Adipose tissue (tissue), 3 donors: ENCODE data around the gene MRPL53. TPM values are rescaled to one million over a fixed set of nuclear protein-coding genes. Genes with fewer than 3 reads are reported as not detected.

Experiments used
- H3K27ac ChIP-seq: one replicate; pipeline ENCODE4 v1.5.1; 2013; ENCODE audit warnings: low read depth, low read length
- WGBS, 3 donors: extraction: QIAGEN DNeasy Blood & Tissue Kit; methylation state at CpG; one replicate each; pipeline ENCODE4 v1.1.7; 2013; 5-methylcytosine and 5-hydroxymethylcytosine counted together
- polyA plus RNA-seq, 3 donors: library from polyadenylated mRNA; stranded (reverse); fragments of 200-250 nt; gene quantifications; one replicate each; pipeline ENCODE4 v1.2.3, GENCODE V29; 2013
- donor health status: healthy with polysubstance abuse.
- donor health status: Bipolar disorder and iron deficiency.
- donor health status: healthy.

Gene MRPL53
- polyA plus RNA-seq = 100 to 1,000 TPM in 1 of 3 donors, 10 to 100 TPM in 2; 43.1 to 112 (median 84.6) TPM

DNA sequence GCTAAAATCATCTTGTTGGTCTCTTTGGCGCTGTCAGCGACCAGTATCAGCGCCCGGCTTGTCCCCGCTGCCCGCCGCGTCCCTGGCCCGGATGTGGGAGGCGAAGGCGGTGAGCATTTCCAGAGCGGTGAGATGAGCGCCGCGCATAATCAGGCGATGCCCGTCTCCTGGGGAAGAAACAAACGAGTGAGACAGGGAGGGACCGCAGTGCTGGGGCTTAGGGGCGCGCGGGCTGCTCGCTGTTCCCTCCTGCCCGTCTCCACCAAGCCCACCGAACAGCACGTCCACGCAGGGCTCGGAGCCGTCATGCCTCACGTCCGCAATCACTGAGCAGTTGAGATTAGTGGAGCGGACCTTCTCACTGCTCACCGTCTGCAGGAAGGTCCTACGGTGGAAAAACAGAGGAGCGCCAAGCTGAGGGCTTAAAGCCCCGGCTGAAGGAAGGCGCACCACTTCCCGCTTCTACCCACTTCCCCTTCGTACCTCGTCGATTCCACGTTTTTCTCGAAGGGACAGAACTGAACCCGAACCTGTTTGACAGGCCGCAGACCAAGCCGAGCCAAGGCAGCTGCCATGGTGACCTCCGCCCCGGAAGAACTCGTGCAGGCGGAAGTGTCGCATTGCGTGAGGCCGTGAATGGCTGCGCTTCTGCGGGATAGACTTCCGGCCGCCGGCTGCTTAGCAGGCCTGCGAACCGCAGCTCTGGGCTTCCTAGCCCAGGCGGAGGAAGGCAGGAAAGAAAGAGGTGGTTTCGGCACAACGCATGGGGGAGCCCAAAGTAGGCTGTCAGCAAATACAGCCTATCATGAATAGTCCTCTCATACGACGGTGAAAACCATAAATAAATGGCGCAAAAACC lies at the start of gene MRPL53:
MRPL53 (minus strand) TSS at position 595 of the 859 bp plus-strand sequence; CDS start at position 575, 20 bp downstream.
- WGBS, 3 donors = 0 to 1% (median 1%) methylated on average over 66 of the region's 66 CpGs
- peak within 1 kb of the TSS; percentile 31 for H3K27ac ChIP-seq

DNA sequence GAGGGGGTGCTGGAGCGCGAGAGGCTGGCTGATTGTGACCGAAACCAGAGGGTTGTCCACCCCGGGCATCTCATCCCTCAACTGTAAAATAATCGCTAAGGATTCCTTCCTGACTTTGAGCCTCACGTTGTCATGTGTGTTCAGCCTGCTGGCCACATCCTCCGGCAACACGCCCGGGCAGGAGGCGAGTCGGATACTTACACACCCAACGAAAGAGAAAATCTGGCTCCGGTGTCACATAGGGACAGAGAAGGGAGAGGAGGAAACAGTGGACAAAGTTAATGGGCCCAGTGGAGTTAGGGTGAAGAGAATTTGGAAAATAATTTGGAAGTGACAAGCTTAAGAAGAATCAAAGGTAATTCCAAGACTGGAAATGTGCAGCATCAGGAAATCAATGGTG lies 44.2 kb upstream of the MRPL53 start:
- WGBS, 3 donors = 62 to 64% (median 63%) methylated on average over 13 of the region's 13 CpGs
- no peak overlapping the region for H3K27ac ChIP-seq

DNA sequence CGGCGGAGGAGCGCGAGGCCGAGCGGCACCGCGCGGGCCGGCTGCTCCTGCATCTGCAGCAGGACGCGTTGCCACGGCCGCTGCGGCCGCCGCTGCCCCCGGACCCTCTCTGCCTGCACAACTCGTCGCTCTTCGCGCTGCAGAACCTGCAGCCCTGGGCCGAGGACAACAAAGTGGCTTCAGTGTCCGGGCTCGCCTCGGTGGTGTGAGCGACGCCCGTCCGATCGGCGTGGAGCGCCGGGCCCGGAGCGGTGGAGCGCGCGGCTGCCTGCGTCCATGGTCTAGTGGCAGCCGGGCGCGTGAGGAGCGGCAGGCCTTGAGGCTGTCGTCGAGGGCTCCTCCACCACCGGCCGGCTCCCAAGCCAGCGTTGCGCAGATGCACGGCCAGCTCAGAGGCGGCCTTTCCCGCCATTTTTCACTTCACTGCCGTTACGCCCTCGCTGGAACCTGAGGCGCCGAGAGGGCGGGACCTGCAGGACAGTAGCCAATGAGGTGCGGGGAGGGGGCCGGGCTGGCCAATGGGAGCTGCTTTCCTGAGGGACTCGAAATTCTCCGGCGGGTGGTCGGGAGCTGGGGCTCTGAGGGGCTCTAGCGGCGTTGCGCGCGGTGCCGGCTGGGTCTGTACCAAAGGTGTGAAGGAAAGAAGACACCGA lies 43.6 kb upstream of the MRPL53 start:
- 2 to 4% (median 3%) methylated on average over 71 to 72 of the region's 72 CpGs for WGBS, 3 donors

DNA sequence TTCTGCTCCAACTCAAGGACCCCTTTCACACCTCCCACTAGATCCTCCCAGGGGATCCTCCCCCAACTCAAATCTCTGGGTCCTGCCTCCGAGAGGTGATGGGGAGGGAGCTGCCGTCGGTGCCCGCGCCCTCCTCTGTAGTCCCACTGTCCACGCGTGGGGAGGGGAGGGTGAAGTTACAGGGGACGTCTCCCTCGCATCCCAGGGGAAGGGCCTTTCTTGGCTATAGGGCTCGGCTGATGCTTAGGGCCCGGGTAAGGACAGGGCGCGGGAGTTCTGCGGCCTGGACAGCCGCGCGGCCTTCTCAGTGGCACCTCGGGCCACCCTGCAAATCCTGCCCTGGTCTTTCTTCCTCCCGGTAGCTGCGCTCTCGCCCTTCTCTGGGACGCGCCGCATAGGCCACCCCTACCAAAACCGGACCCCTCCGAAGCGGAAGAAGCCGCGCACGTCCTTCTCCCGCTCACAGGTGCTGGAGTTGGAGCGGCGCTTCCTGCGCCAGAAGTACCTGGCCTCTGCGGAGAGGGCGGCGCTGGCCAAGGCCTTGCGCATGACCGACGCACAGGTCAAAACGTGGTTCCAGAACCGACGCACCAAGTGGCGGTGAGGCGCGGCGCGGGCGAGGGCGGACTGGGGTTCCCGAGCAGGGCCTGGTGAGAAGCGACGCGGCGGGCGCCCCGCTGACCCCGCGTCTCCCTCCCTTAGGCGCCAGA lies 42.9 kb upstream of the MRPL53 start:
- WGBS, 3 donors = 5 to 8% (median 5%) methylated on average over 54 to 60 of the region's 60 CpGs

More for the DNA sequence above, 43.6 kb upstream of the MRPL53 start:
- no peak overlapping the region for H3K27ac ChIP-seq

DNA sequence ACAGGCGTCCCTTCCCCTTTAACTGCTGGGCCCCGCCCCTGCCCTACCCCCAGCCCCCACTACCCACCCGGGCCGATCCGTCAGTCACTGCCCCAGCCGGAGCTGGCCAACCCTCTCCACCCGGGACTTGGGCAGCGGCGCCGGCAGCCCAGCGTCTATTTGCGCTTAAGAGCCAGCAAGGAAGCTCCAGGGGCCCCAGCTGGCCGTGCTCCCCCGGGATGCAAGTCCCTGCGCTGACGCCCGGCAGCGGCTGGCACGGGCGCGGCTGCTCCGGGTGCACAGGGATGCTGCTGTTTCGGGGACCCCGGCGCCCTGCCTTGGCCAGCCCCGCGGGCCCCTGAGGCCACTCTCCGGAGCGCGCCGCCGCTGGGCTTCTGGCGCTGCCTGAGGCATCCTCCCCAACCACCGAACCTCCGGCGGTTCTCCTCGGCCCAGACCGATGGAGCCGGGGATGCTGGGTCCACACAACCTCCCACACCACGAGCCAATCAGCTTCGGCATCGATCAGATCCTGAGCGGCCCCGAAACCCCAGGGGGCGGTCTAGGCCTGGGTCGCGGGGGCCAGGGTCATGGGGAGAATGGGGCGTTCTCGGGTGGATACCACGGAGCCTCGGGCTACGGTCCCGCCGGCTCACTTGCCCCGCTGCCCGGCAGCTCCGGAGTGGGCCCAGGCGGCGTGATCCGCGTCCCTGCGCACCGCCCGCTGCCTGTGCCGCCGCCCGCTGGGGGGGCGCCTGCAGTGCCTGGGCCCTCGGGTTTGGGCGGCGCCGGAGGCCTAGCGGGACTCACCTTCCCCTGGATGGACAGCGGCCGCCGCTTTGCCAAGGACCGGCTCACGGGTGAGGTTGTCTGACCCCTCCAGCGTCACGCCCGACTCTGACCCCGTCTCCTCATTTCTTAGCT lies 42.1 kb upstream of the MRPL53 start, which contains the start of gene TLX2:
TLX2 (plus strand) TSS at position 83 of the 903 bp plus-strand sequence; CDS start at position 440, 357 bp downstream.
- no peak within 1 kb of the TSS for H3K27ac ChIP-seq
- 4% methylated on average over 77 to 82 of the region's 82 CpGs for WGBS, 3 donors

More for the DNA sequence above, 42.9 kb upstream of the MRPL53 start:
- H3K27ac ChIP-seq = no peak overlapping the region

DNA sequence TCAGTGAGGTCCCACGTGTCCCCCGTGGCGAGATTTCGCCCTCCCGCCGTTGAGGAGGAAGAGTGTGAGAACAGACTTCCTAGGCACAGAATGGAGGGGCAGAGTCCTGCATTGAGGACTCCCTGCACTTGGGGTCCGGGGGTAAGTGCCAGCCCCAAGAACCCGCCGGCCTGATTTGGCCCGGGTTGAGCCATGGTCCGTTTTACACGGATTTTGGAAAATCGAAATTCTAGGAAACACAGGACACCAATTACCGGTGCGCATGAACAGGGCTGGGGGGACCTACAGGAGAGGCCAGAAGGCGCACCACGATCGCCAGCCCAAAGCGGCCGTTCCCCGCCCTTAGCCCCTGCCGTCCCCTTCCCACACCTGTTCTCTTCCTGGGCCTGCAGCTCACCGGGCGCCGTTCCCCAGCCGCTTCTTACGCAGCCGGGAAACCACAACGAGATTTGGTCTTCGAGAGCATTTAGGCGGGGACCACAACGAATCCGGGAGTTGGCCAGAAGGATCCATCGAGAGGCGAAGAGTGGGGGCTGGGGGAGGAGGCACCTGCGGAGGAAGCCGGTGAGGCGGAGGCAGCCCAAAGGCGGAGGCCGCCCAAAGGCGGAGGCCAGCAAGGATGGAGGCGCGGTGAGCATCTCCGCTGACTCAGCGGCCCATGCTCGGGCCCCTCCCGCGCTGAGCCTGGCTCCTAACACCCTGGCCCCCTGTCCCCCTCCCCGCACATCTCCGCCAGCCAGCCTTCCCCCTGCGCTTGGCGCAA lies 41.3 kb upstream of the MRPL53 start:
- 6 to 7% (median 6%) methylated on average over 40 to 52 of the region's 52 CpGs for WGBS, 3 donors
- H3K27ac ChIP-seq = no peak overlapping the region

DNA sequence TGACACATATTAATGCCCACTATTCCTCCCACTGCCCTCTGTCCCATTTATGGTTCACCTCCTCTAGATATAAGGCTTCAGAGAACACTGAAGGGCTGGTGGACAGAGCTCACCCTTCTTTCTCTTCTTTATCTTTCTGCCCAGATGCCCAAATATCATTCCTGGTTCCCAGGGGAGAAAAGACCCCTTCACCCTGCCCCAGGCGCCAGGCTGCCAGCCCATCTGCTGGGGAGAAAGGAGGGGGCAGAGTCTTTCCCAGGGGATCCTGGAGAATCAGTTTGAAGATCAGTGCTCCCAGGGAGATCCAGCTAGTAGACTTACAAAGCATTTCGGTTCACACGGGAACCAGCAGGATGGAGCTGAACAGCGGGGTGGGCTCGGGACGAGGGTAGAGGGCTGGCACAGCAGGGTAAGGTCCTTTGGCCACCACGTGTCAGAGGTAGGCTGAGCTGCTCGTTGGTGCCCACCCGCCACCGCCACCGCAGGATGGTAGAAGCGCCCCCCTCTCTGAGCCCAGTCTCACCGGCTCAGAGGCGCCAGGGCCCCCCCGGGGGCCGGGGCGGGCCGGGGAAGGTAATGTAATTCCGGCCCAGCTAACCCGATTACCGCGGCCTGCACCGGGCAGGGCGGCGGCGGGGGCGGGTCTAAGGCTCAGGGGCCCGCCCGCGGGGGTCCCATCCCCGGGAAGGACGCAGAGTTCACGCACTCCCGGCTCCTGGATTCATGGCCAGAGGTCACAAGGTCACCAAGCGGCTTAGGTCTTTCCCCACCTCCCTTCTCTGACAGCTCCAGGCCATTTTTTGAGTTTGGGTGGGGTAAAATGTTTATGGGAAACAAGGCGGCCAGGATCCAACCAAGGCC lies 40.5 kb upstream of the MRPL53 start:
- WGBS, 3 donors = 8 to 10% (median 10%) methylated on average over 36 of the region's 36 CpGs

DNA sequence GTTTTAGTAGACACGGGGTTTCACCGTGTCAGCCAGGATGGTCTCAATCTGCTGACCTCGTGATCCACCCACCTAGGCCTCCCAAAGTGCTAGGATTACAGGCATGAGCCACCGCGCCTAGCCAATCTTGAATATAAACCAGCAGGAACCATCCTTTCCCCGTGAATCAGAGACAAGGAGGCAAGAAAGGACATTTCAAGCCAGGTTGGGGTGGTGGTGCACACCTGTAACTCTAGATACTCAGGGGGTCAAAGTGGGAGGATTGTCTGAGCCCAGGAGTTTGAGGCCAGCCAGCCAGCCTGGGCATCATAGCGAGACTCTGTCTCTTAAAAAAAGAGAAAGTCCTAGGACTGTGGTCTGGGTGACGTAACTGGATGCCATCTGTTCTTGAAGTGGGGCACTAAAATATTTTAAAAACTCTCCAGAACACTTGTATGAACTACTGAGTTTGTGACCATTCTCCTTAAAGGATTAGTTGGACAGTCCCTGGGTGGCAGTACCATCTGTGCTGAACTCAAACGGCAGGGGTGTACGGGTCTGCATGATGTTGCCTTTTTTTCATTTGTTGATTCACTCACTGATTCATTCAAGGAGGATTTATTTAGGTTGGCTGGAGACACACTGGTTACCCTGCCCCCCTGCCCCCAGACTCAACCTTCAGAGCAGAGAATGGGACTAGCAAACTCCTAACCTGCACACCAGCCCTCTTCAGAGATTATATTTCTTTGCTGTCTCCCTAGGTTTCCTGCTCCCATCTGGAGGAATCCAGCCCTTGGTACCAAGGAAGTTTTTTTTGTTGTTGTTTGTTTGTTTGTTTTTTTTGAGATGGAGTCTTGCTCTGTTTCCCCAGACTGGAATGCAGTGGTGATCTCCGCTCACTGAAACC lies 38.9 kb upstream of the MRPL53 start:
- 33 to 44% (median 37%) methylated on average over 11 of the region's 11 CpGs for WGBS, 3 donors
- H3K27ac ChIP-seq = no peak overlapping the region

More for the DNA sequence above, 40.5 kb upstream of the MRPL53 start:
- no peak overlapping the region for H3K27ac ChIP-seq

DNA sequence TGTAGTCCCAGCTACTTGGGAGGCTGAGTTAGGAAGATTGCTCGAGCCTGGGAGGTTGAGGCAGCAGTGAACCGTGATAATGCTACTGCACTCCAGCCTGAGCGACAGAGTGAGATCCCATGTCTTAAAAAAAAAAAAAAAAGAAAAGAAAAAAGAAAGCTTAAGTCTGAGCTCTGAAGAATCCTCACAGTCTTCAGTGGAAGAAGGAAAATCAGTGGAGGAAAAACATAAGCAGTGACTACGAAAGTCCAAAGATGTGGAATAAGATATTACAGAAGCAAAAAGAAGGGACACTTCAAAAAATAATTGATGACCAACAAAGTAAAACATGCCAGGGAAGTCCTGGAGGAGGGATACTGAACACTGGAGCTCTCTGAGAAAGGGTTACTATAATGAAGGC lies 37.8 kb upstream of the MRPL53 start:
- 80 to 88% (median 80%) methylated on average over 4 of the region's 4 CpGs for WGBS, 3 donors
- no peak overlapping the region for H3K27ac ChIP-seq

DNA sequence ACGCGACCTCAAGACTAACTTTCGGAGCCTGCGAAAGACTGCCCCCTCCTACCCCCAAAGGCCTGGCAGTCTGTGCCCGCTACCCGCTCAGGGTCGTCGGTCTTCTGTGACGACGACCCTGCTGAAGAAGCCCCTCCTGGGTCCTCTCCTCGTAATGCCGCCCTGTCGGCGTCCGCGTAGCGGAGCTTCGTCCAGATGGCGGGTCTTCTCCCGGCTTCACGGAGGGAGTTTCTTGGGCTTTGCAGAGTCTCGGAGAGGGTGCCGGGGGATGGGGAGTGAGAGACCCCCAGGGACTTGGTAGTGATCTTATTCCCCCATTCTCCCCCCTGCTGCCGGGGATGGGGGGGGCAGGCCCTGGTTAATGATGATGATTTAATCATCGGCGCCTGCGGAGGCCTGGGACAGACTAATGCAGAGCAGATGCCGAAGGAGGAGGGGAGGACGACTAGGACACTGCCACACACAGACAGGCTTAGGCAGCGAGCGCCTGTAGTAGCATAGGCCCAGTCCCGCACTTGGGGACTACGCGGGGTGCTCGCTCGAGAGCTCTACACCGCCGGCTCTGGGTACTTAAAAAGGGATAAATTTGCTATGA lies 35.5 kb upstream of the MRPL53 start:
- H3K27ac ChIP-seq = peak overlapping the region; percentile 58
- WGBS, 3 donors = 9 to 17% (median 14%) methylated on average over 38 of the region's 38 CpGs

DNA sequence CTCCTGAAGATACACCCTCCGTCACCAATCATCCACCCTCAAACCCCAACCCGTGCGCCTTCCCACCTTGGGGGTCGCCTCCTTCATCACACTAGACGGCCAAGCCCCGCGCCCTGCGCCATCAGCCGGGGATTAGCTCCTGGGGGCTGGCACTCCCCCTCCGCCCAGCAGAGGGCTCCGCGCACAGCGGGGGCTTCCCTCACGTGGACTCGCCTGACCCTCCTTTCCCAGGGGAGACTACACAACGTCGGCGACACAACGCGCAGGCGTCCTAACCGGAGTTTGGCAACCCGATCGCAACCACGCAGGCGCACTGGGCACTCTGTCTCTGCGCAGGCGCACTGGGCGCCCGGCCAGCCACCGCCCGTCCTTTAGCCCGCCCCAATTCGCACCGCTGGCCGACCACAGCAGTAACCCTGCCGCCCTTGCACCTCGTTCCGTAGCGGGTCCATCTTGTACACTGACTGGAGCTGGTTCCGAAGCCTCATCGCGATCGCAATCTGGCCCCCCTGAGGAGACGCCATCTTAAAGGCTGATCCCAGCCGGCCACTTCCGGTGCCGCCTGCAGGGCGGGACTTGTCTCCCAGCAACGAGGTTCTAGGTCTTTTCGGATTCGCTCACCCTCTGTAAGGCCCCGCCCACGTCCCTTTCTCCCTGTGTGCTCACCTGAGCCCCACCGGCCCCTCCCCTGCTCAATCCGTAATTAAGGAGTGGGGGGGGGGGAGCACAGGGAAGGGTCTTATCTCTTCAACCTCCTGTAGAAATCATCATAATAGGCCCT lies 34.9 kb upstream of the MRPL53 start, which contains the start of gene PCGF1:
PCGF1 (minus strand) TSS at position 551 of the 781 bp plus-strand sequence; CDS start at position 524, 27 bp downstream.
- 0 to 1% (median 1%) methylated on average over 55 to 56 of the region's 56 CpGs for WGBS, 3 donors
- peak within 1 kb of the TSS; percentile 89 for H3K27ac ChIP-seq

DNA sequence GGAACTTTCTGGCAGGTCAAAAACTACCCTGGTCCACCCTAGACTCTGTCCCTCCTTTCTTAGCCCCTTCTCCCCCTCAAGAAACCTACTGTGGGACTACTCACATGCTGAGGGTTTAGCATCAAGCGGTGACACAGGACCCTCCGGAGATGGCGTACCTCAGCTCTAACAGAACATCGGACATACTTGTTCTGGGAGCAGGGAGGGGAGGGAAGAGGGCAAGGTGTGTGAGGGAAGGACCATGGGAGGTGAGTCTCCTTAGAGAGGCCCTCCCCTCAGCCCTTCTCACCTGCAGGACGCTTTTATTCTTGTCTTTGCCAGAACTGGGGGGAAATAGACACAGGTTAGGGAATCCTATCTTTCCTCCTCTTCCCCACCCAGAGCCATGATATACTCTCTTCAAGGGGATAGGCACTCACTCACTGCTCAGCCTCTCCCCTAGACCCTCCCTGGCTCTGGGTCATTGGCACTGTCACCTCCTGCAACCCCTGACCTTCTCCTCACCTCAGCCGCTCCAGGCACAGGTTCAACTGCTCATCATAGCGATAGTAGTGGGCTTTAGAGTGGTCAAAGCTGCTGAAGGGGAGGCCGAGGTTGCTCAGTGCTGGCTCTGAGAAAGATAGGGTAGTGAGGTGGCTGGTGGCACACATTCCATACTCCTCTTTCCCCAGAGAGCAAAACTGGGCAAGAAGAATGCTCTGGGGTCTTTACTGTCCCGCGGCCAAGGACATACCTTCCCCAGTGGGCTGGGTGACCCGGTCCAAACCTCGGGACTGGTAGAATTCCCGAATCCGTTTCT lies 33.2 kb upstream of the MRPL53 start:
- 94 to 98% (median 96%) methylated on average over 14 of the region's 14 CpGs for WGBS, 3 donors
- no peak overlapping the region for H3K27ac ChIP-seq

DNA sequence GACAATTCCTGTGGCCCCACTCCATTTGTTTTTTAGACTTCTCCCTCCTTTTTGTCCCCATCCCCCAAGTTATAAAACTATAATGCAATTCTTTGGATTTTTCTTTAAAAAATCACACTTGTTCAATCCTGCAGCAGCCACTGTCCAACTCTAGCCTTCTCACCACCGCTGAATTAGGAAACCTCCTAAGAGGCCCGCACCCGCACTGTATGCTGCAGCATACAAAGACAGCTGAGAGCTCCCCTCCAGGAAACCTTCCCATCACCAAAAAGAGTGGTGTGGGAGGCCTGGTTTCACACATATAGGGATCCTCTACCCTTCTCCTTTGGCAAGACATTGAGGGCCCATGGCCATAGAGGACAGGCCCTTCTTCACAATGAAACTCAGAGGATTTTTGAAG lies 32.1 kb upstream of the MRPL53 start:
- WGBS, 3 donors = 90 to 96% (median 95%) methylated on average over 3 of the region's 3 CpGs
- no peak overlapping the region for H3K27ac ChIP-seq
